SK-N-SH (cell line): ENCODE measurements around the gene SMYD3. TPM values are rescaled to one million over a fixed set of nuclear protein-coding genes. Genes with fewer than 3 reads are reported as not detected.

Experiments
- CTCF ChIA-PET: fragments of 300-600, 350-600 bp; formaldehyde crosslinking; extraction: SDS; loops from one replicate; lab custom pipeline; 2021; lab: Yijun Ruan, JAX
- POLR2A ChIA-PET: fragments of 350-600 bp; sonication (Branson Sonifier 250); formaldehyde crosslinking; extraction: SDS; loops from one replicate; lab custom pipeline; 2020; ENCODE audit warnings: antibody characterized with exemption, inconsistent platforms; lab: Yijun Ruan, JAX
- DNase-seq: peaks from one replicate; pipeline ENCODE4 v3.0.0; 2012
- H2AFZ ChIP-seq: fragments of 200-600 bp; sonication (generic); 2 replicates; pipeline ENCODE4 v1.8.1; 2016; ENCODE audit warnings: antibody characterized with exemption, mild to moderate bottlenecking, low read depth
- H3F3A ChIP-seq: fragments of 200-600 bp; sonication (generic); replicated peaks from 2 replicates; pipeline ENCODE3; 2016; ENCODE audit warnings: antibody characterized with exemption, mild to moderate bottlenecking; ENCODE audit not compliant: insufficient read depth
- H3K27ac ChIP-seq, 2 experiments: fragments of 200-500 bp in 1 of 2; fragments of 200-600 bp in 1 of 2; sonication (Bioruptor generic) in 1 of 2; sonication (generic), shearing (Covaris generic) in 1 of 2; 2 replicates each; pipeline versions ENCODE4 v1.5.1 to v1.6.1; 2014 to 2016; ENCODE audit warnings: low read depth in 2 of 2, inconsistent platforms in 1 of 2, low read length in 1 of 2, mild to moderate bottlenecking in 1 of 2, mixed read lengths in 1 of 2
- H3K27me3 ChIP-seq: fragments of 200-600 bp; sonication (generic), shearing (Covaris generic); 2 replicates; pipeline ENCODE4 v1.6.1; 2016; ENCODE audit warnings: mixed run types; ENCODE audit not compliant: insufficient read depth
- H3K36me3 ChIP-seq, 2 experiments: fragments of 200-500 bp in 1 of 2; fragments of 200-600 bp in 1 of 2; sonication (Bioruptor generic) in 1 of 2; sonication (generic) in 1 of 2; replicated peaks in 1 of 2; 2 replicates each; pipeline versions ENCODE3 to v1.5.1; 2014 to 2016; ENCODE audit warnings: low read length in 1 of 2, mild to moderate bottlenecking in 1 of 2; ENCODE audit not compliant: insufficient read depth in 2 of 2, control insufficient read depth in 1 of 2
- H3K4me1 ChIP-seq, 2 experiments: fragments of 200-500 bp in 1 of 2; fragments of 200-600 bp in 1 of 2; sonication (Bioruptor generic) in 1 of 2; sonication (generic), shearing (Covaris generic) in 1 of 2; 2 replicates each; pipeline versions ENCODE4 v1.5.1 to v1.6.1; 2014 to 2016; ENCODE audit warnings: low read depth in 1 of 2, low read length in 1 of 2, mixed run types in 1 of 2; ENCODE audit not compliant: insufficient read depth in 2 of 2, control insufficient read depth in 1 of 2
- H3K4me2 ChIP-seq: fragments of 200-600 bp; sonication (generic), shearing (Covaris generic); 2 replicates; pipeline ENCODE4 v1.6.1; 2017; ENCODE audit warnings: mixed run types
- H3K4me3 ChIP-seq, 2 experiments: fragments of 200-500 bp in 1 of 2; fragments of 200-600 bp in 1 of 2; sonication (Bioruptor generic) in 1 of 2; sonication (generic), shearing (Covaris generic) in 1 of 2; 2 replicates each; pipeline versions ENCODE4 v1.5.1 to v1.8.1; 2014 to 2016; ENCODE audit warnings: low read depth in 2 of 2, inconsistent platforms in 1 of 2, low read length in 1 of 2, mild to moderate bottlenecking in 1 of 2, mixed read lengths in 1 of 2, moderate library complexity in 1 of 2
- H3K79me2 ChIP-seq: fragments of 200-600 bp; sonication (generic); 2 replicates; pipeline ENCODE4 v1.8.1; 2017; ENCODE audit warnings: mild to moderate bottlenecking; ENCODE audit not compliant: insufficient read depth
- H3K9ac ChIP-seq: fragments of 200-600 bp; sonication (generic); 2 replicates; pipeline ENCODE4 v1.6.1; 2017; ENCODE audit warnings: mixed run types
- H3K9me2 ChIP-seq: fragments of 200-600 bp; sonication (generic); 2 replicates; pipeline ENCODE4 v1.6.1; 2017; ENCODE audit warnings: mixed run types
- H3K9me3 ChIP-seq: fragments of 200-600 bp; sonication (generic); 2 replicates; pipeline ENCODE4 v1.6.1; 2017; ENCODE audit warnings: mixed run types, mild to moderate bottlenecking, moderate library complexity
- H4K20me1 ChIP-seq: fragments of 200-600 bp; sonication (generic); 2 replicates; pipeline ENCODE4 v1.6.1; 2017; ENCODE audit warnings: mild to moderate bottlenecking, mixed run types; ENCODE audit not compliant: insufficient read depth
- EP300 ChIP-seq, 2 experiments: IDR thresholded peaks; 2 replicates each; pipeline versions ENCODE4 v1.4.0 to v1.6.1; 2012; ENCODE audit warnings: borderline replicate concordance in 1 of 2, low read depth in 1 of 2, low read length in 1 of 2
- FOSL2 ChIP-seq: IDR thresholded peaks from 2 replicates; pipeline ENCODE4 v1.4.0; 2012; ENCODE audit warnings: low read depth, mild to moderate bottlenecking, moderate library complexity, borderline replicate concordance
- GABPA ChIP-seq: IDR thresholded peaks from 2 replicates; pipeline ENCODE4 v1.4.0; 2012; ENCODE audit warnings: low read depth, mild to moderate bottlenecking
- JUND ChIP-seq: IDR thresholded peaks from 2 replicates; pipeline ENCODE4 v1.4.0; 2012
- MEF2A ChIP-seq: IDR thresholded peaks from 2 replicates; pipeline ENCODE4 v1.4.0; 2012; ENCODE audit warnings: low read depth, borderline replicate concordance
- MXI1 ChIP-seq: IDR thresholded peaks from 2 replicates; pipeline ENCODE4 v1.6.1; 2012; ENCODE audit warnings: mild to moderate bottlenecking, low read depth, low read length, improper control_type of control experiment
- NFIC ChIP-seq: IDR thresholded peaks from 2 replicates; pipeline ENCODE4 v1.4.0; 2012; ENCODE audit warnings: borderline replicate concordance
- NRF1 ChIP-seq: IDR thresholded peaks from 2 replicates; pipeline ENCODE4 v1.6.1; 2012; ENCODE audit warnings: low read depth, mild to moderate bottlenecking, low read length
- RFX5 ChIP-seq: IDR thresholded peaks from 2 replicates; pipeline ENCODE4 v1.6.1; 2012; ENCODE audit warnings: mild to moderate bottlenecking, improper control_type of control experiment, low read length
- TCF12 ChIP-seq: IDR thresholded peaks from 2 replicates; pipeline ENCODE4 v1.4.0; 2012
- TEAD4 ChIP-seq: IDR thresholded peaks from 2 replicates; pipeline ENCODE4 v1.4.0; 2012; ENCODE audit warnings: mild to moderate bottlenecking, borderline replicate concordance; ENCODE audit not compliant: insufficient read depth
- USF1 ChIP-seq: IDR thresholded peaks from 2 replicates; pipeline ENCODE4 v1.4.0; 2012; ENCODE audit warnings: low read depth, borderline replicate concordance
- WGBS: methylation state at CpG from one replicate; pipeline ENCODE4 v1.1.6; 2017; ENCODE audit warnings: low lambda C conversion rate; 5-methylcytosine and 5-hydroxymethylcytosine counted together
- polyA plus RNA-seq, 3 experiments: library from polyadenylated mRNA; depleted of rRNA; stranded (reverse); fragments of >200 nt; gene quantifications; 2 replicates each; pipeline ENCODE4 v1.2.3, GENCODE V29; 2012
- TF ChIP-seq, protein P1 (sequence below): IDR thresholded peaks from 2 replicates; pipeline ENCODE4; 2012
- TF ChIP-seq, protein P2 (sequence below): IDR thresholded peaks from 2 replicates; pipeline ENCODE4 v1.6.1; 2012; ENCODE audit warnings: mild to moderate bottlenecking, low read depth, low read length, moderate library complexity

The SMYD3 gene
- polyA plus RNA-seq, 1 of the 3 experiments (the other 2 are of a cell fraction), result 31.4 TPM

GRCh38 chr1:245791410-245792312 lies 715.4 kb downstream of the SMYD3 start (continued):
- TF ChIP-seq, protein P1, sequence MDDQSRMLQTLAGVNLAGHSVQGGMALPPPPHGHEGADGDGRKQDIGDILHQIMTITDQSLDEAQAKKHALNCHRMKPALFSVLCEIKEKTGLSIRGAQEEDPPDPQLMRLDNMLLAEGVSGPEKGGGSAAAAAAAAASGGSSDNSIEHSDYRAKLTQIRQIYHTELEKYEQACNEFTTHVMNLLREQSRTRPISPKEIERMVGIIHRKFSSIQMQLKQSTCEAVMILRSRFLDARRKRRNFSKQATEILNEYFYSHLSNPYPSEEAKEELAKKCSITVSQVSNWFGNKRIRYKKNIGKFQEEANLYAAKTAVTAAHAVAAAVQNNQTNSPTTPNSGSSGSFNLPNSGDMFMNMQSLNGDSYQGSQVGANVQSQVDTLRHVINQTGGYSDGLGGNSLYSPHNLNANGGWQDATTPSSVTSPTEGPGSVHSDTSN, result peak; percentile 92
- TF ChIP-seq, protein P2, sequence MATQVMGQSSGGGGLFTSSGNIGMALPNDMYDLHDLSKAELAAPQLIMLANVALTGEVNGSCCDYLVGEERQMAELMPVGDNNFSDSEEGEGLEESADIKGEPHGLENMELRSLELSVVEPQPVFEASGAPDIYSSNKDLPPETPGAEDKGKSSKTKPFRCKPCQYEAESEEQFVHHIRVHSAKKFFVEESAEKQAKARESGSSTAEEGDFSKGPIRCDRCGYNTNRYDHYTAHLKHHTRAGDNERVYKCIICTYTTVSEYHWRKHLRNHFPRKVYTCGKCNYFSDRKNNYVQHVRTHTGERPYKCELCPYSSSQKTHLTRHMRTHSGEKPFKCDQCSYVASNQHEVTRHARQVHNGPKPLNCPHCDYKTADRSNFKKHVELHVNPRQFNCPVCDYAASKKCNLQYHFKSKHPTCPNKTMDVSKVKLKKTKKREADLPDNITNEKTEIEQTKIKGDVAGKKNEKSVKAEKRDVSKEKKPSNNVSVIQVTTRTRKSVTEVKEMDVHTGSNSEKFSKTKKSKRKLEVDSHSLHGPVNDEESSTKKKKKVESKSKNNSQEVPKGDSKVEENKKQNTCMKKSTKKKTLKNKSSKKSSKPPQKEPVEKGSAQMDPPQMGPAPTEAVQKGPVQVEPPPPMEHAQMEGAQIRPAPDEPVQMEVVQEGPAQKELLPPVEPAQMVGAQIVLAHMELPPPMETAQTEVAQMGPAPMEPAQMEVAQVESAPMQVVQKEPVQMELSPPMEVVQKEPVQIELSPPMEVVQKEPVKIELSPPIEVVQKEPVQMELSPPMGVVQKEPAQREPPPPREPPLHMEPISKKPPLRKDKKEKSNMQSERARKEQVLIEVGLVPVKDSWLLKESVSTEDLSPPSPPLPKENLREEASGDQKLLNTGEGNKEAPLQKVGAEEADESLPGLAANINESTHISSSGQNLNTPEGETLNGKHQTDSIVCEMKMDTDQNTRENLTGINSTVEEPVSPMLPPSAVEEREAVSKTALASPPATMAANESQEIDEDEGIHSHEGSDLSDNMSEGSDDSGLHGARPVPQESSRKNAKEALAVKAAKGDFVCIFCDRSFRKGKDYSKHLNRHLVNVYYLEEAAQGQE, result no peak
- TF ChIP-seq GABPA, result no peak
- TF ChIP-seq NRF1, result no peak
- TF ChIP-seq RFX5, result no peak
- TF ChIP-seq NFIC, result peak; percentile 71
- TF ChIP-seq JUND, result peak; percentile 69
- peak; percentile 89 for TF ChIP-seq TEAD4

GRCh38 chr1:245790441-245790840 lies 716.6 kb downstream of the SMYD3 start:
- Histone ChIP-seq H3K27ac (peak overlapping the region; percentile 78 to 100), H3K36me3 (no peaks in the 10 kb centered on the region), H3K9ac (no peak overlapping the region), H4K20me1 (no peaks in the 10 kb centered on the region), H2AFZ (no peak overlapping the region), H3K4me3 (no peak overlapping the region), H3K9me3 (no peaks in the 10 kb centered on the region), H3K9me2 (no peaks in the 10 kb centered on the region), H3K4me2 (no peak overlapping the region), H3K4me1 (peaks cover 20 to 62% of the 10 kb centered on the region in 2 experiments), H3K27me3 (no peaks in the 10 kb centered on the region), H3K79me2 (no peaks in the 10 kb centered on the region), H3F3A (peaks cover 4% of the 10 kb centered on the region)
- DNase-seq, result no peak
- CTCF ChIA-PET, result interaction anchor here (0.7 to 3.0 kb wide), 9 partner anchors 21 to 641 kb away, joined by 3 to 10 read pairs (median 5); no protein-coding TSS in a partner anchor
- 61% methylated on average over 2 of the region's 2 CpGs for WGBS
- POLR2A ChIA-PET, result interaction anchor here (1.0 to 2.6 kb wide), 6 partner anchors 36 to 637 kb away, joined by 3 to 22 read pairs (median 8); partner anchors contain the start of gene KIF26B
- TF ChIP-seq, protein P2, result no peak
- TF ChIP-seq NFIC (peak; percentile 35), RFX5 (no peak), EP300 (IDR thresholded peaks at IDR 0.05; ENCODE audit: borderline replicate concordance in 1 of 2, low read depth in 1 of 2, low read length in 1 of 2) (peak in 1 of 2 experiments; percentile 40; a peak in 1 of 4 replicates), USF1 (no peak), FOSL2 (peak; percentile 35; the same call in 1 of the 2 replicates), MXI1 (no peak), TCF12 (peak; percentile 39; the same call in 1 of the 2 replicates), MEF2A (peak; percentile 15; the same call in 1 of the 2 replicates)
- TF ChIP-seq, protein P1, result 0 out of 2 replicates have a peak, but pooled peaks have one; percentile 18
